AML-193 (cell line): ENCODE data around the gene KMO.

ENCODE experiments used
- DNase-seq, 2 experiments: peaks; one replicate each; lab custom pipeline; 2025; lab: John Stamatoyannopoulos, UW

The KMO gene

GRCh38 chr1:241630005-241630404 lies 97.8 kb downstream of the KMO start:
- DNase-seq: no peak

GRCh38 chr1:241630476-241630875 lies 98.3 kb downstream of the KMO start:
- no peak for DNase-seq

GRCh38 chr1:241630899-241631298 lies 98.7 kb downstream of the KMO start:
- DNase-seq: no peak

- DNase-seq: no peak
These were observed 99.5 kb downstream of the KMO start for GRCh38 chr1:241631674-241632073.

- DNase-seq: no peak
These were observed 100.8 kb downstream of the KMO start for GRCh38 chr1:241632987-241633386.

GRCh38 chr1:241635556-241636152 lies 103.5 kb downstream of the KMO start:
- DNase-seq: no peak

- no peak for DNase-seq
These were observed 104.1 kb downstream of the KMO start for GRCh38 chr1:241636291-241636690.

- DNase-seq: no peak
These were observed 104.9 kb downstream of the KMO start for GRCh38 chr1:241637046-241637590.

- DNase-seq: peak; percentile 48 to 57
These were observed 105.4 kb downstream of the KMO start for GRCh38 chr1:241637604-241638003.

- no peak for DNase-seq
These were observed 106.0 kb downstream of the KMO start for GRCh38 chr1:241638099-241638682.

- DNase-seq: no peak
These were observed 106.9 kb downstream of the KMO start for GRCh38 chr1:241638909-241639622.

- DNase-seq: no peak
These were observed 107.5 kb downstream of the KMO start for GRCh38 chr1:241639623-241640148.

GRCh38 chr1:241640149-241640866 lies 108.1 kb downstream of the KMO start, which contains the start of the genes CHML and OPN3:
Gene CHML, minus strand, starts transcription at chr1:241640369. Its CDS starts 4,603 bp downstream, at chr1:241635766.
Gene OPN3, minus strand, starts transcription at chr1:241640369. Its CDS starts 115 bp downstream, at chr1:241640254.
- peak; percentile 83 to 85 for DNase-seq

GRCh38 chr1:241640867-241641622 lies 108.9 kb downstream of the KMO start:
- DNase-seq: no peak

- DNase-seq: no peak
These were observed 109.8 kb downstream of the KMO start for GRCh38 chr1:241641773-241642592.

GRCh38 chr1:241642593-241642944 lies 110.4 kb downstream of the KMO start:
- DNase-seq: no peak

GRCh38 chr1:241644259-241644658 lies 112.1 kb downstream of the KMO start:
- DNase-seq: no peak

- no peak for DNase-seq
These were observed 113.0 kb downstream of the KMO start for GRCh38 chr1:241645199-241645598.
